Activated CD4-positive, CD25-positive, alpha-beta regulatory T cell treated with anti-CD3 and anti-CD28 coated beads, Interleukin-2, amount 50 U/mL, for 24 hours (primary cell): ENCODE results near the gene CCDC9B.

Source experiments
- ATAC-seq, 2 donors: fragments of 150-1000 bp; cut with Tn5 transposase; one replicate each; pipeline ENCODE4 v1.10.0; 2021; ENCODE audit warnings: mild to moderate bottlenecking in 1 of 2, moderate library complexity in 1 of 2

The CCDC9B gene

DNA sequence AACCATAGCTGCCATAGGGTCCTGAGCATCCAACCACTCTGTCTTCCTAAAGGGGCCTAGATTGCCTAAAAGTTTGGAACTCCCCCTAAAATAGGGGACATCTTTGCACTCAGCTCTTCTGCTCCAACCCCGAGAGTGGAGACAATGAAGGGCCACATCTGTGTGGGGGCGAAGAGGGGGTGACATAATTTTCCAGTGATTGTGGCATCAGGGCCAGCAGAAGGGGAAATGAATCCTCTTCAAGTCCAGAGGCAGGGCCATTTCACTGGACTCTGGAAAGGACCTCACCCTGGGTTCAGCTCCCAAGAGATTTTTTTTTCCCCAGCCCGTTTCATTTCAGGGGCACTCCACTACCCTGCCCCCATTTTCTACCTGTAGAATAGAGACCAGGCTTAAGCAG, 53.2 kb downstream of the CCDC9B start:
- no peak for ATAC-seq

DNA sequence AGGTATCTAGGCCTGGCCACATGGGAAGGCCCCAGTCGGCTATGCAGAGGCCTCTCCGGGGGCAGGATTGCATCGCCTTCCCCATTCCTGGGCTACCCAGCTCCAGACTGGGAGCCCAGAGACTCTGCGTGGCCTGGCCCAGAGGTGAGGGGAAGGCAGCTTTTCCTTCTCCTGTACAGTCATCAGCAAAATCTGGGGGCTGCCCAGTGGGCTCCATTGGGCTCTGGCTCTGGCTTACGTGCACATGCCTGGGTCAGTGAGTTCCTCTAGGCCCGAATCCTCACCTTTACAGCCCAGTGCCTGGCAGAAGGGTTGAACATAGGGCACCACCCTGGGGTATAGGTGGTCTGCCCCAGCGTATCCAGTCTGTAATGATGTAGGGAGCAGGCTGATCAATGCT, 53.9 kb downstream of the CCDC9B start:
- ATAC-seq: no peak

DNA sequence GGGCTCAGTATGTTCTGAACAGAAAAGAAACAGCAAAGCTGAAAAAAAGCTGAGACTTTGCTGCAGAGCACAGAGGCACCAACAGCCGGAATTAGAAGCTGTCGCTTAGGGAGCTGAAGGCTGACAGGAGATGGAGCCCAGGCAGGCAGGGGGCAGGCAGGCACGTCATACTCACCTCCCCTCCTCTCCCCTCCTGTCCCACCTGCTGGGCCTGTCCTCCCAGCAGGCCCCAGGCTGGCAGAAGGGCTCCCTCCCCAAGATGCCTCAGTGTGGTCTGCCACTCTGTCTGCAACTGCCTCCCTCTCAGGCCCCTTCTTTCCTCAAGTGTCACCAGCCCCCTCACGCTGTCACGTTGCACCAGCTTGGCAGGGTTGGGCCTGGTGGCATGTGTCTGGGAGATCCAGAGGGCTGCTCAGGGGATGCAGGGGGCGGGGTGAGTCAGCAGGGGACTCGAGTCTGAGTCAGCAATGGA, 54.6 kb downstream of the CCDC9B start:
- no peak for ATAC-seq

DNA sequence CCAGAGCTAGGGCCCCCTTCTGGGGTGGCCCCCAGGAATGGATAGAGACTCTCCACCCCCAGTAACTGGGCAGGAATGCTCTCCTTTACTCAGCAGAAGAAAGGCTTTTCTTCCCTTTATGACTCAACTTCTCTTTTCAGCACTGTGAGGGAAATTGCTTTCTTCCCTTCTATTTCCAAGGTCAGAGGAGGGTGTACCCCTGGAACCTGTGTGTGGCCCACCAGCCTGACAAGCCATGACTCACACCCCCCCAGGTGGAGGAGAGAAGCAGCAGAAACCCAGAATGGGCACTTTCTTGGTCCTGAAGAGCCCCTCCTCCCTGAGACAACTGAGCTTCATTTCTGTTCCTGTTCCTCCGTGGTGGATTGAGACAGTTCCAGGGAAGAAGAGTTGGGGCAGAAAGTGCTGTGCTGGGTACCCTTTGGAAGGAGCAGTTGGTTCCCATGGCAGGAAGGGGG, 55.2 kb downstream of the CCDC9B start:
- no peak for ATAC-seq

DNA sequence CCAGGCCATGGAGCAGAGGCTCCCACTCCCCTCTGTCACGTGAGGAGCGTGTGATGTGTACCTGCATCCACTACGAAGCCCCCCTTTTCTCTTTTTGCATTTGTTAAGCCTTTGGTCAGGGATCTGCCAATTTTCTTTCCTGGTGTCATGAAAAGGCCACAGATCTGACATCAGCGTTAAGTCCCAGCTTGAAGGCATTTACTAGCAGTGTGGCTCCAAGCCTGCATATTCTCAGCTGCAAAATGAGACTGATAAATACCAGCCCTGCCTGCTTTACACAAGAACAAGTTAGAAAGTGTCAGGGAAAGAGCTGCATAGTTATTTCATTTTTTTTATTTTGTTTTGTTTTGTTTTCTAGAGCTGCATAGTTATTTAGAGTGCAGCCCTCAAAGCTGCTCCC, 55.6 kb downstream of the CCDC9B start:
- no peak for ATAC-seq

DNA sequence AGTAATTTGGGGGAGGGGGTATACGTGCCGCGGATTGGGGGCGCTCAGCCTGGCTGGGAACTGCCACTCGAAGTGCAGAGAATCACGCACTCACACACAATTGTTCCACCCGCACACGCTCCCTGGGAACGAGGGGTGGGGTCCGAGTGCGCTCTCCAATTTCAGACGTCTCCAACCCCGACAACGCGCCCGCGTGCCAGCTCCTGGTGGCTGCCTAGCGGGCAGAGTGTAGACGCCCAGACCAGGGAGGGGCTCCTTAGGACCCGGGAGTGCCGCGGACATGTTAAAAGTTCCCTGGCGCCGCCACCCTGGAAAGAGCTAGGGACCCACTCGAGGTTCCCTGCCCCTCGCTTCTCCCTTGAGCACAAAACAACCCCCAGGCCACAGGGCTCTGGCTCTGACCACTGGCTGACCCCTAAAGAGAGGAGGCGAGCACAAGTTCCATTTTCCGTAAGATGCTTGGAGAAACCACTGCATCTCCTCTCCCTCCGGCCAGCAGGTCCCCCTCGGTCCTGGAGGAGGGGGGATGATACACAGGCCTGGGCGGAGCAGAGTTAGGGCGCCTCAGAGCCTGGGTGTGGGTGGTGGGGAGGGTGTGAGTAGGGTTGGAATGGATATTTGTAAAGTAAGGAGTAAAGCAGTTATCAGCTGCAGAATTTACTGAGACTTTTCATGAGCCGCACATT, 57.0 kb downstream of the CCDC9B start:
- no peak for ATAC-seq

DNA sequence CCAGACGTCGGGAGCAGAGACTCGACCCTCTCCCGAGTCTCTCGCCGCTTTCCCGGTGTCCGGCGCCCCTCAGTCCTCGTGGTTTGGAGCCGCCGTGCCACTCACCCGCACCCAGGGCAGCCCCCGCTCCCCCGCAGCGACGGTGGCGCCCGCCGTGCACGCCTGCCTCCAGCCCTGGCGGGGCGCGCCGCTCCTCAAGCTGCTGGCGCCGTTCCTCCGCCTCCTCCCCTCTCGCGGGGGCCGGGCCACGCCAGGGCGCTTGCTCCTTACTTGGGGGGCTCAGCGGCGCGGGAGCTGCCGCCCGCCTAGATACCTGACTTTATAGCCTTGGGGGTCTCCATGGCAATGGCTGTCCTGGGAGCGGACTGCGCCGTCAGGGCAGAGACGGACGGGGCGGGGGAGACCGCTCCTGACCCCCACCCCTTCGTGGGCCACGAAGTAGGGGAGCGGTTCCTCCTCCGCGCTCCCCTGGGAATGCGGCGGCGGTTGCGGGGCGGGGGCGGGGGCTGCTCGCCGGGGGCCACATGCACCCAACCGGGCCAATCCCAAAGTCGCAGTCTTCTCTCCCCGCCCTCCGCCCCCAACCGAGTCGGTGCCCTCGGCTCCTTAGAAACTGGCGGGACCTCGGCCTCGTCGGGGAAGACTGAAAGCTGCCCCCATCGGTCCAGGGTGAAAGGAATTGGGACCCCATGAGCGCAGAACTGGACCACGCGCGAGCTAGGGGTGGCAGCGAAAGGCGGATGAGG, 57.7 kb downstream of the CCDC9B start, which contains the start of gene ANKRD63:
Gene ANKRD63, minus strand, starts transcription at position 196 of the 746 bp plus-strand sequence. CDS start 478 bp downstream, outside the sequence.
- ATAC-seq: peak; percentile 52 to 54

DNA sequence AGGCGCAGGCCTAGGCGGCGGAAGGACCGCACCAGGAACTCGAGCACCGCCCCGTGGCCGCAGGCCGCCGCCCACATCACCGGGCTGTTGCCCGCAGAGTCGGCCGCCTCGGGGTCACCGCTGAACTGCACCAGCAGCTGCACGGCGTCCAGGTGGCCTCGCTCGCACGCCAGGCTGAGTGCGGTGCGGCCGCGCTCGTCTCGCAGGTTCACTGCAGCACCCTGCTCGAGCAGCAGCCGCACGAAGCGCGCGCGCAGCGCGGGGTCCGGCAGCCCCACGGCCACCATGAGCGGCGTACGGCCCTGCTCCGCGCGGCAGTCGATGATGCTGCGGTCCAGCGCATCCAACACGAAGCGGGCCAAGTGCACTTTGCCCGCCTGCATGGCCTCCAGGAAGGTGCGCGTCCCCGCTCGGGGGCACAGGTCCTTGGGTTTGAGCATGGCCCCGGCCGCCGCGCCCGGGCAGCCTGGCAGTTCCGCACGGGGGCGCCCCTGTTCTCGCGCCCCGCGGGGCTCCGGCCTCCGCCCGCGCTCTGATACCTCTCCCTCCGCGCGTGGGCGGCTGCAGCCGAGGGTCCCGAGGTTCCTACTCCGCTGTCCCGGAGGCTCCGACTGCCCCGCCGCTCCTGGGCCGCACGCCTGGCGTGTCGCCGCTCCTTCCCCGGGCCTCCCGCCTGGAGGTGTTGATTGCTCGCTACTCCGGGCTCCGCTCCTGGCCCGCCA, 58.4 kb downstream of the CCDC9B start:
- peak; percentile 57 to 67 for ATAC-seq

DNA sequence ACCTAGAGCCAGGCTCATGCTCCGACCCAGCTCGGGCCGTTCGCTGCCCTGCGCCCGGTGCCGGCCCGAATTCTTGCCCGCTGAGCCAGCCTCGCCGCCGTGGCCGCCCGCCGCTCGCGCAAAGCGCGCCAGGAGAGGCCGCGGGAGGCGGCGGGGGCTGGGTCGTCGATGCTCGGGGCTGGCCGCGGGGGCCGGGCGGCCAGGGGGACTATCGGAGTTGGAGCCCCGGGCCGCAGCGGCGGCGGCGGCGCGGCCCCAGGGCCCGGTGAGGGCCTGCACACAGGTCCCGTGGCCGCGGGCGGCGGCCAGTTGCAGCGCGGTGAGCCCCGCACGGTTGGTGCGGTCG, 59.0 kb downstream of the CCDC9B start:
- peak in 1 of 2 donors; percentile 14 for ATAC-seq
